Heart left ventricle (tissue), 13 donors: Measurements from ENCODE around the gene ORC1.

Experiments used
- CTCF ChIP-seq, 12 donors: fragments of 200-600 bp; sonication (generic) in 4 of 12; IDR thresholded peaks; one replicate each; pipeline versions ENCODE4 v1.5.0 to v1.8.0; 2018 to 2022; ENCODE audit warnings: antibody characterized with exemption in 12 of 12, mild to moderate bottlenecking in 5 of 12
- POLR2A ChIP-seq, 2 donors: fragments of 450-650 bp; IDR thresholded peaks; one replicate each; pipeline ENCODE4 v1.6.1; 2017; ENCODE audit warnings: antibody characterized with exemption in 2 of 2, mild to moderate bottlenecking in 2 of 2, moderate library complexity in 2 of 2
- donor health status: ischemic (EF 13 %, LVEDD 7.1; RV severe dilation, severe dysfunction).
- donor health status: DM: no; HTN: yes; CAD: no.
- donor health status: DM: no; HTN: no; CAD: no.
- donor health status: ischemic (EF 25% LVEDD 6.9; RV normal size, moderate dysfunction).
- donor health status: ischemic (EF 25% LVEDD 5.7; RV mildly dilated, moderate dysfunction).
- donor health status: ischemic (EF 35%, LVEDD 5.7; RV mildly dilated, moderate dysfunction).
- donor health status: nonischemic (EF 11% LVEDD 7.7; RV severe dilation, severe dysfunction).
- donor health status: DM: yes; HTN: yes; CAD: no.
- donor health status: PGD.
- donor health status: ischemic (EF 29% LVEDD 5.4; RV normal size, mild dysfunction).
- donor health status: nonischemic (EF 23%, LVEDD 6.1; RV moderate dilation, normal function).

DNA sequence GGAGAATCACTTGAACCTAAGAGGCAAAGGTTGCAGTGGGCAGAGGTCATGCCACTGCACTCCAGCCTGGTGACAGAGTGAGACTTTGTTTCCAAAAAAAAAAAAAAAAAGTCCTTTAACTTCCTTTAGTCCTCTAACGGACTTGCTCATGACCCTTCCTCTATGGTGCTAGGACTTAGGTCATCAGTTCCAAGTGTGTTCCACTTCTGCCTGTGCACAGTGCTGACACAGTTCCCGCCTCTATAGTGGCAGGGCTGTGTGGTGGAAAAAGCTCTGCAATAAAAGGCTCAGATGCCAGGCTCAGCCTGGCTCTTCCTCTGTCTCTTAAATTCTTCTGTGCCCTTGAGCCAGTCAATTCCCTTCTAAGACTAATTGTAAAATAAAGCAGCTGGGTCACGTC, 60.2 kb downstream of the ORC1 start:
- no peak for TF ChIP-seq CTCF (IDR thresholded peaks at IDR 0.05)
- TF ChIP-seq POLR2A (IDR thresholded peaks at IDR 0.05), result no peak
